Adrenal gland (tissue), 12 donors: ENCODE results near the gene PPARGC1A. TPM values are rescaled to one million over a fixed set of nuclear protein-coding genes. Genes with fewer than 3 reads are reported as not detected.

Source experiments
- DNase-seq, 7 donors: peaks; one replicate each; pipeline ENCODE4 v3.0.0-alpha.2; 2019 to 2020
- H3K27ac ChIP-seq, 5 donors: fragments of 200-600 bp; sonication (generic) in 4 of 5; 1 replicate in 3 of 5; 2 replicates in 2 of 5; pipeline versions ENCODE4 v1.5.1 to v1.8.0; 2016 to 2020; ENCODE audit warnings: mild to moderate bottlenecking in 1 of 5
- H3K27me3 ChIP-seq: fragments of 200-600 bp; 2 replicates; pipeline ENCODE4 v1.8.0; 2021
- H3K36me3 ChIP-seq, 2 donors: fragments of 200-600 bp; replicated peaks in 1 of 2; 1 replicate in 1 of 2; 2 replicates in 1 of 2; pipeline versions ENCODE4 v1.5.1 to v1.8.0; 2018 to 2022
- H3K4me1 ChIP-seq, 2 donors: fragments of 200-600 bp; replicated peaks in 1 of 2; 1 replicate in 1 of 2; 2 replicates in 1 of 2; pipeline versions ENCODE4 v1.5.1 to v1.8.0; 2018 to 2021
- H3K4me3 ChIP-seq, 4 donors: fragments of 200-600 bp; sonication (generic) in 3 of 4; one replicate each; pipeline ENCODE4 v1.5.1; 2016 to 2018
- H3K9me3 ChIP-seq, 3 donors: fragments of 200-600 bp; sonication (generic) in 1 of 3; replicated peaks in 1 of 3; 1 replicate in 2 of 3; 2 replicates in 1 of 3; pipeline versions ENCODE4 v1.5.1 to v1.8.0; 2016 to 2021
- POLR2A ChIP-seq, 2 donors: fragments of 450-650 bp; IDR thresholded peaks; one replicate each; pipeline ENCODE4 v1.6.1; 2017; ENCODE audit warnings: antibody characterized with exemption in 2 of 2, mild to moderate bottlenecking in 2 of 2, moderate library complexity in 1 of 2
- WGBS, 4 donors: extraction: QIAGEN DNeasy Blood & Tissue Kit in 2 of 4; methylation state at CpG; one replicate each; pipeline versions ENCODE4 v1.1.5 to v1.1.7; 2013 to 2017; 5-methylcytosine and 5-hydroxymethylcytosine counted together
- intact Hi-C, 2 donors: fragments of 100-400 bp; cut with DNase I; formaldehyde crosslinking; loops; one replicate each; pipeline versions ENCODE4 v1.14.1 to v1.15.0; 2022 to 2023
- polyA plus RNA-seq, 3 donors: library from polyadenylated mRNA; stranded (reverse); fragments of 200-250 nt in 2 of 3; fragments of 350-450 nt in 1 of 3; fragmentation: Illumina TruSeq in 1 of 3; extraction: RNeasy Lipid Tissue Mini Kit (QIAGEN cat#74804) in 1 of 3; gene quantifications; one replicate each; pipeline ENCODE4 v1.2.3, GENCODE V29; 2013 to 2014
- total RNA-seq, 9 donors: library from RNA; depleted of rRNA in 4 of 9; stranded (reverse); fragments of >200 nt in 4 of 9; fragments of 120-200 nt in 1 of 9; fragmentation: NEBNext Ultra II Directional in 1 of 9; extraction: Animal tissue kit (Norgen Biotek cat#: 25700) in 1 of 9; gene quantifications; one replicate each; pipeline versions ENCODE4 v1.1.0 to v1.2.4, GENCODE V29; 2013 to 2023
- TF ChIP-seq, protein P1 (sequence below), 6 experiments: fragments of 450-650 bp in 4 of 6; fragments of 200-600 bp in 2 of 6; sonication (generic) in 1 of 6; IDR thresholded peaks; 1 replicate in 5 of 6; 2 replicates in 1 of 6; pipeline versions ENCODE4 v1.5.1 to v1.8.0; 2016 to 2021; ENCODE audit warnings: antibody characterized with exemption in 6 of 6, mild to moderate bottlenecking in 2 of 6, moderate library complexity in 1 of 6
- donor health status: healthy with polysubstance abuse.
- donor health status: Bipolar disorder and iron deficiency.
- donor health status: DM: yes; HTN: yes; CAD: no.
- donor health status: DM: no; HTN: no; CAD: no.
- donor health status: DM: no; HTN: no; CAD: no.
- donor health status: DM: yes; HTN: yes; CAD: no.

Gene PPARGC1A
- total and polyA plus RNA-seq, 12 donors: 1.6 to 14.3 (median 5.5) TPM

DNA sequence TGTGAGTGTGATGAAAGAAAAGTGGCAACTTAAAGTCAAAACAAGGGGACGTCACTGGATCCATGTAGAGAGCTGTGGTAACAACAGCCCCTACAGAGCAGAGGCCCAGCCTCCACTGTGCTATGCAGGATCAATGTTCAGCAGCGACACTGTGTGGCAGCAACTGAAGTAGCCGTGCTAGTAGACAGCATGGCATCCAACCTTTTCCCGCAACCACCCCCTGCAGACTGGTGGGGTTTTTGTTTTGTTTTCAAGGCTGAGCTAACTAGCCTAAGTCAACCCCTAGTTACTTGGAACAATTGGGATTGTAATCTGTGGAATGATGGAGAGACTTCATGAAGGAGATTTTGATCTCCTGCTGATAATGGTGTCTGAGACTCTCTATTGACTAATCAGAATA is 44.4 kb upstream of the PPARGC1A start:
- Histone ChIP-seq H3K4me1 (peaks cover 8 to 10% of the 10 kb centered on the region in 2 donors), H3K27me3 (no peaks in the 10 kb centered on the region), H3K27ac (peak overlapping the region in 1 of 5 donors; percentile 36), H3K9me3 (no peaks in the 10 kb centered on the region), H3K4me3 (no peak overlapping the region), H3K36me3 (no peaks in the 10 kb centered on the region)
- 91 to 97% (median 94%) methylated on average over 4 of the region's 4 CpGs for WGBS, 4 donors
- TF ChIP-seq, protein P1, sequence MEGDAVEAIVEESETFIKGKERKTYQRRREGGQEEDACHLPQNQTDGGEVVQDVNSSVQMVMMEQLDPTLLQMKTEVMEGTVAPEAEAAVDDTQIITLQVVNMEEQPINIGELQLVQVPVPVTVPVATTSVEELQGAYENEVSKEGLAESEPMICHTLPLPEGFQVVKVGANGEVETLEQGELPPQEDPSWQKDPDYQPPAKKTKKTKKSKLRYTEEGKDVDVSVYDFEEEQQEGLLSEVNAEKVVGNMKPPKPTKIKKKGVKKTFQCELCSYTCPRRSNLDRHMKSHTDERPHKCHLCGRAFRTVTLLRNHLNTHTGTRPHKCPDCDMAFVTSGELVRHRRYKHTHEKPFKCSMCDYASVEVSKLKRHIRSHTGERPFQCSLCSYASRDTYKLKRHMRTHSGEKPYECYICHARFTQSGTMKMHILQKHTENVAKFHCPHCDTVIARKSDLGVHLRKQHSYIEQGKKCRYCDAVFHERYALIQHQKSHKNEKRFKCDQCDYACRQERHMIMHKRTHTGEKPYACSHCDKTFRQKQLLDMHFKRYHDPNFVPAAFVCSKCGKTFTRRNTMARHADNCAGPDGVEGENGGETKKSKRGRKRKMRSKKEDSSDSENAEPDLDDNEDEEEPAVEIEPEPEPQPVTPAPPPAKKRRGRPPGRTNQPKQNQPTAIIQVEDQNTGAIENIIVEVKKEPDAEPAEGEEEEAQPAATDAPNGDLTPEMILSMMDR (IDR thresholded peaks at IDR 0.05): no peak
- no peak for TF ChIP-seq POLR2A (IDR thresholded peaks at IDR 0.05)
- DNase-seq: no peak
- intact Hi-C loops: no loop called here

GRCh38 chr4:23932901-23933308 is 43.1 kb upstream of the PPARGC1A start:
- Histone ChIP-seq H3K27me3 (no peaks in the 10 kb centered on the region), H3K27ac (no peak overlapping the region), H3K4me3 (no peak overlapping the region), H3K9me3 (no peaks in the 10 kb centered on the region), H3K36me3 (no peaks in the 10 kb centered on the region), H3K4me1 (peaks cover 8 to 10% of the 10 kb centered on the region in 2 donors)
- intact Hi-C loops: no loop called here
- 66 to 80% (median 68%) methylated on average over 5 to 6 of the region's 6 CpGs for WGBS, 4 donors
- TF ChIP-seq, protein P1 (IDR thresholded peaks at IDR 0.05): no peak
- no peak for TF ChIP-seq POLR2A (IDR thresholded peaks at IDR 0.05)
- no peak for DNase-seq

DNA sequence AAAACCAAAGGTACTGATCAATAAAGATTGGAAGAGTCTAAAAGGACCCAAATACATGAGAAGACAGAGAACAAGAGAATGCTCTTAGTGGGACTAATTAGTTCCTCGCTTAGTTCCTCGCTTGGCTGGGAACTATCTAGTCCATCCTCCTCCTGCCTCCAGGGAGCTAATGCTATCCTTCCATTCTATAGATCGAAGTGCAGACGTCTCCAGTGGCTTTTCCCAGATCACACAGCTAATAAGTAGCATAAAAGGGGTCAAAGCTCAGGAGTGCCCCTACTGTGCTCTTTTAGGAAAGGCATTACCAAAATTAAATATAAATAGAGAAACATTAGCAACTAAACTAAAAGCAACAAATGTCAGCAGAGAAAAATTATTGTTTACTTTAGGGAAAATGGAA is 42.3 kb upstream of the PPARGC1A start:
- intact Hi-C loops: no loop called here
- H3K9me3 ChIP-seq: no peaks in the 10 kb centered on the region
- TF ChIP-seq POLR2A (IDR thresholded peaks at IDR 0.05): no peak
- WGBS, 4 donors: 83 to 93% (median 87%) methylated on average over 4 of the region's 4 CpGs
- H3K27ac ChIP-seq: no peak overlapping the region
- no peak for DNase-seq
- no peaks in the 10 kb centered on the region for H3K36me3 ChIP-seq
- H3K4me1 ChIP-seq: peaks cover 8 to 10% of the 10 kb centered on the region in 2 donors
- no peaks in the 10 kb centered on the region for H3K27me3 ChIP-seq
- no peak overlapping the region for H3K4me3 ChIP-seq

DNA sequence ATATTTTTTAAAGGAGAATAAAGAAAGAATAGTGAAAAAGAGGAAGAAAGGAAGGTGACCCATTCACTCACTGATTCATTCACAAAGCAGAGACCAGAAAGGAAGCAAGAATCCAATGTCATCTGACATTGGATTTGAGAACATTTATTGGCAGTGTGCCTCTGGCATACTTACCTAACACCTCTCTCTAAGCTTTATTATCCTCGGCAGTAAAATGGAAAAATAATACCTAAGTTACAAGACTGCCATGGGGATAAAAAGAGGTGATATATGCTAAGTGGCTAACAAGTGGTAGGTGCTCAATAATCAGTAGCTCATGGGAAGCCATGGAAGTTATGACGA is 41.6 kb upstream of the PPARGC1A start:
- 50 to 66% (median 61%) methylated on average over 2 of the region's 2 CpGs for WGBS, 4 donors
- Histone ChIP-seq H3K4me1 (peaks cover 8 to 10% of the 10 kb centered on the region in 2 donors), H3K4me3 (no peak overlapping the region), H3K27ac (peak overlapping the region in 1 of 5 donors; percentile 58), H3K27me3 (no peaks in the 10 kb centered on the region), H3K36me3 (no peaks in the 10 kb centered on the region), H3K9me3 (no peaks in the 10 kb centered on the region)
- DNase-seq: no peak
- TF ChIP-seq POLR2A (IDR thresholded peaks at IDR 0.05): no peak
- intact Hi-C loops: no loop called here

DNA sequence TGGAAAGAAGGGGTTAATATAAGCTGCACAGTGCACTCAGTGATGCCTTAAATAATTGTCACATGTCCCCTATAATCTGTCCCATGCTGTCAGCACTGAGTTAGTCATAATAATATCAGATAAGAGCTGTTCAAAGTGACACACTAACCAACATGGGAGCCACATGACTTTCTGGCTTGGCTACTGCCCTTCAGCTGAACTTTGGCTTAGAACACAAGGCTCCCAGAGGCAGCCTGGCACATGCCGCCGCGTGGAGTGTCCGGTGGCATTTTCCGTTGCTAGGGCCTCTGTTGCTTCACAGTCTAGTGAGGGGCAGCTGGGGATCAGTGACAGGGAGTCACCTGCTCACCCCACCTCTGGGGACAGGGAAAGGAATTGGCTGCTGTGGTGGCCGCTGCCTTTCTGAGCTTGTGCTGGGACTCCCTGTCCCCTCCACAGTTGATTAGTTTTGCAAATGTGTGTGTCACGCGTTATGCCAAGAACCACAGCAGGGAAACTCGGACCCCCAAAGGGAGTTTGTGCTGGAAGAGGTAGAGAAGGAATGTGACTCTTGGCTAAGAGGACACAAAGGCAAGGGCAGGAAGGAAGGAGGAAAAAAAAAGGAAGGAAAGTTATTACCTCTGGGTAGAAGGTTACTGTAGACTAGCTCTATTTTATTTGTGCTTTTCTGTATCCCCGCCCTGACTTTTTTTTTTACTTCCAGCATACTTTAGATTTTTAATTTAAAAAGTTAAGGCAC is 41.1 kb upstream of the PPARGC1A start:
- Histone ChIP-seq H3K4me3 (no peak overlapping the region), H3K4me1 (peaks cover 8 to 10% of the 10 kb centered on the region in 2 donors), H3K36me3 (no peaks in the 10 kb centered on the region), H3K9me3 (no peaks in the 10 kb centered on the region), H3K27me3 (no peaks in the 10 kb centered on the region), H3K27ac (peak overlapping the region in 3 of 5 donors; percentile 58 to 70 (median 67))
- TF ChIP-seq, protein P1 (IDR thresholded peaks at IDR 0.05): no peak
- peak in 1 of 2 donors; percentile 11 for TF ChIP-seq POLR2A (IDR thresholded peaks at IDR 0.05)
- DNase-seq: peak; percentile 75 to 93 (median 89)
- WGBS, 4 donors: 28 to 49% (median 29%) methylated on average over 6 to 10 of the region's 10 CpGs
- intact Hi-C loops: no loop called here
